Tibial nerve (tissue), 4 donors: Measurements from ENCODE around the gene SLX4.

ENCODE experiments used
- EP300 ChIP-seq, 2 donors: sonication (generic); formaldehyde crosslinking; IDR thresholded peaks; one replicate each; pipeline ENCODE4 v1.6.1; 2017; ENCODE audit warnings: antibody characterized with exemption in 2 of 2, mild to moderate bottlenecking in 1 of 2
- POLR2A ChIP-seq, 2 donors: fragments of 450-650 bp; IDR thresholded peaks; one replicate each; pipeline ENCODE4 v1.6.1; 2017; ENCODE audit warnings: antibody characterized with exemption in 2 of 2, mild to moderate bottlenecking in 2 of 2, moderate library complexity in 2 of 2
- TF ChIP-seq, protein P1 (sequence below), 5 experiments: fragments of 200-600 bp in 3 of 5; fragments of 450-650 bp in 2 of 5; sonication (generic) in 3 of 5; IDR thresholded peaks; one replicate each; pipeline ENCODE4 v1.5.1; 2016 to 2019; ENCODE audit warnings: antibody characterized with exemption in 5 of 5, mild to moderate bottlenecking in 3 of 5, moderate library complexity in 2 of 5

DNA sequence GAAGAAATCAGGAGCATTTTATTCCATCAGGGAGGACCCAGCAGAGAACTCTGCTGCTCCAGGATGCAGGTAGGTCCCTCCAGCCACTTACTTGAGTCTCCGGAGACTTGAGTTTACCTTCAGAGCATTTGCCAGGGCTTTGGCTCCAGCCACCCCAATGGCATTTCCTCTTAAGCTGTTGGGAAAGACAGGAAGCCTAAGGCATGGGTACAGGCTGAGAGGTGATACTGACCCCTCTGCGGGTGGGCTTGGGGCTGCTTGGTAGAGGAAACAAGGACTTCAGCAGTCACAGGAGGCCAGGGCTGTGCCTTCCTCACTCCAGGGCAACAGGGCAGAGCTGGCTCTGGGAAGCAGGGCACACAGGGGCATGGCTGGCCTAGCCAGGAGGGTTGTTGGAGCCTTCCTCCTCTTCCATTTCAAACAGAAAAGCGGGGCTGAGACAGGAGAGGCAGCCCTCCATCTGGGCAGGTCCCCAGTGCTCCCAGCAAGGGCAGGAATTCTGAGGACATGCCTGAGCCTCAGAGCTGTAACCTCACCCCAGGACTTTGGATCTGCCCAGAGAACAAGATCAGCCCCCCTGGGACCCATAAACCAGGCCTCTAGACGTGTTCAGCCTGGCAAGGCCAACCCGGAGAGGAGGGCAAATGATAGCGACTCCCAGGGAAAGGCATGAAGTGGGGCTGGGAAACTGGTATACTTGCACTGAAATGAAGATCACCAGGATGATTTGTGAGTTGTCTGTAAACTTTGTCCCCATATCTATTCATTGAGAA lies 68.6 kb downstream of the SLX4 start:
- TF ChIP-seq, protein P1, sequence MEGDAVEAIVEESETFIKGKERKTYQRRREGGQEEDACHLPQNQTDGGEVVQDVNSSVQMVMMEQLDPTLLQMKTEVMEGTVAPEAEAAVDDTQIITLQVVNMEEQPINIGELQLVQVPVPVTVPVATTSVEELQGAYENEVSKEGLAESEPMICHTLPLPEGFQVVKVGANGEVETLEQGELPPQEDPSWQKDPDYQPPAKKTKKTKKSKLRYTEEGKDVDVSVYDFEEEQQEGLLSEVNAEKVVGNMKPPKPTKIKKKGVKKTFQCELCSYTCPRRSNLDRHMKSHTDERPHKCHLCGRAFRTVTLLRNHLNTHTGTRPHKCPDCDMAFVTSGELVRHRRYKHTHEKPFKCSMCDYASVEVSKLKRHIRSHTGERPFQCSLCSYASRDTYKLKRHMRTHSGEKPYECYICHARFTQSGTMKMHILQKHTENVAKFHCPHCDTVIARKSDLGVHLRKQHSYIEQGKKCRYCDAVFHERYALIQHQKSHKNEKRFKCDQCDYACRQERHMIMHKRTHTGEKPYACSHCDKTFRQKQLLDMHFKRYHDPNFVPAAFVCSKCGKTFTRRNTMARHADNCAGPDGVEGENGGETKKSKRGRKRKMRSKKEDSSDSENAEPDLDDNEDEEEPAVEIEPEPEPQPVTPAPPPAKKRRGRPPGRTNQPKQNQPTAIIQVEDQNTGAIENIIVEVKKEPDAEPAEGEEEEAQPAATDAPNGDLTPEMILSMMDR (IDR thresholded peaks at IDR 0.05) = no peak
- no peak for TF ChIP-seq POLR2A (IDR thresholded peaks at IDR 0.05)
- TF ChIP-seq EP300 (IDR thresholded peaks at IDR 0.05) = no peak
